ENCODE results near the gene PALS2. TPM values are rescaled to one million over a fixed set of nuclear protein-coding genes. Genes with fewer than 3 reads are reported as not detected.

PALS2 gene
- total RNA-seq, 1 experiment from 2014 or later = 42.4 TPM

DNA sequence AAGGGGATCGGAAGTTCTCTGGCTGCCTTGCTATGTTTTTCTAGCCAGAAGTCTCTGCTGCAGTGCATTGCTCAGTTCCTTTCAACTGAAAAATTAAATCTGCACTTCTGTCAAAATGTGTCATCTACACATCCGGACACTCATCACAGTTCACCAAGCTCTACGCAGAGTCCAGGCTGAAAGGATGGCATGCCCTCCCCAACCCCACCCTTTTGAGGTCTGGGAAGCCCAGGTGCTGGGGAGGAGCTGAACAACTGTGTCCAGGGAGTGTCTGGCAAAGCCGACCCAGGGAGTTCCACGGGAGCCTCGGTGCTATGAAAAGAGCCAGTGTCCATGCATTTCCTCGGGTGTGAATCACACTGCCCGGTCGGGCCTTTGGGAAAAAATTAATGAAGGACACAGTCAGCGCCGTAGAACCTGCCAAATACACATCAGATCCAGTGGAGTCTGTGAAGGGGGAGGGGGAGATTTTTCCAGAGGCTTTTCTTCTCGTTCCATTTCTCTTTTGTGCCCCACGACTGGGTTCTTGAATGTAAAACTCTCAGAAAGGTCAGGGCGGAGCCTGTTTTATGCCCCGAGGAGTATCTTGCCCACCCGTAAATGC is 757 bp upstream of the PALS2 start:
- intact Hi-C loops (cut with micrococcal nuclease; ENCODE audit: unreplicated experiment) = loop anchor here (2.0 to 10.0 kb wide), 8 partner anchors 94 to 1098 kb away; partner anchors contain the start of genes CYCS, FAM221A, IGF2BP3 and OSBPL3
- TF ChIP-seq EZH2 (IDR thresholded peaks at IDR 0.05; ENCODE audit: low read depth) = no peak
- TF ChIP-seq, protein P1, sequence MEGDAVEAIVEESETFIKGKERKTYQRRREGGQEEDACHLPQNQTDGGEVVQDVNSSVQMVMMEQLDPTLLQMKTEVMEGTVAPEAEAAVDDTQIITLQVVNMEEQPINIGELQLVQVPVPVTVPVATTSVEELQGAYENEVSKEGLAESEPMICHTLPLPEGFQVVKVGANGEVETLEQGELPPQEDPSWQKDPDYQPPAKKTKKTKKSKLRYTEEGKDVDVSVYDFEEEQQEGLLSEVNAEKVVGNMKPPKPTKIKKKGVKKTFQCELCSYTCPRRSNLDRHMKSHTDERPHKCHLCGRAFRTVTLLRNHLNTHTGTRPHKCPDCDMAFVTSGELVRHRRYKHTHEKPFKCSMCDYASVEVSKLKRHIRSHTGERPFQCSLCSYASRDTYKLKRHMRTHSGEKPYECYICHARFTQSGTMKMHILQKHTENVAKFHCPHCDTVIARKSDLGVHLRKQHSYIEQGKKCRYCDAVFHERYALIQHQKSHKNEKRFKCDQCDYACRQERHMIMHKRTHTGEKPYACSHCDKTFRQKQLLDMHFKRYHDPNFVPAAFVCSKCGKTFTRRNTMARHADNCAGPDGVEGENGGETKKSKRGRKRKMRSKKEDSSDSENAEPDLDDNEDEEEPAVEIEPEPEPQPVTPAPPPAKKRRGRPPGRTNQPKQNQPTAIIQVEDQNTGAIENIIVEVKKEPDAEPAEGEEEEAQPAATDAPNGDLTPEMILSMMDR (conservative IDR thresholded peaks at IDR 0.05) = no peak
- H4K20me1 ChIP-seq (ENCODE audit: insufficient read depth) = peaks cover 26% of the 10 kb centered on the region
- H3K9me3 ChIP-seq (ENCODE audit: insufficient read depth, low read depth) = no peaks in the 10 kb centered on the region
- peaks cover 24% of the 10 kb centered on the region for H3K4me1 ChIP-seq (replicated peaks; ENCODE audit: insufficient read depth)
- no peaks in the 10 kb centered on the region for H3K27me3 ChIP-seq (ENCODE audit: insufficient read depth, low read depth)
- H3K4me2 ChIP-seq = peak overlapping the region; percentile 84
- peaks cover 37% of the 10 kb centered on the region for H3K79me2 ChIP-seq (ENCODE audit: low read depth)
- DNase-seq = peak; percentile 66 to 80
- BruUV-seq (replicated peaks) = TSS peak; percentile 52
- H2AFZ ChIP-seq = peak overlapping the region; percentile 97
- H3K9me2 ChIP-seq (ENCODE audit: insufficient read depth) = no peaks in the 10 kb centered on the region
- peak overlapping the region; percentile 71 for H3K4me3 ChIP-seq
- peaks cover 11% of the 10 kb centered on the region; the same call in 1 of the 2 replicates for H3F3A ChIP-seq (ENCODE audit: insufficient read depth, low read depth)
- ChIA-PET POLR2A (ENCODE audit: unreplicated experiment) (interaction anchor here (0.6 to 0.7 kb wide), 5 partner anchors 157 to 1095 kb away, joined by 3 to 9 read pairs (median 4); no protein-coding TSS in a partner anchor), CTCF (interaction anchor here (0.5 to 0.9 kb wide), 4 partner anchors 94 to 521 kb away, joined by 3 to 8 read pairs (median 4); no protein-coding TSS in a partner anchor)
- H3K27ac ChIP-seq = peak overlapping the region; percentile 46
- no peaks in the 10 kb centered on the region for H3K36me3 ChIP-seq (ENCODE audit: low read depth)

DNA sequence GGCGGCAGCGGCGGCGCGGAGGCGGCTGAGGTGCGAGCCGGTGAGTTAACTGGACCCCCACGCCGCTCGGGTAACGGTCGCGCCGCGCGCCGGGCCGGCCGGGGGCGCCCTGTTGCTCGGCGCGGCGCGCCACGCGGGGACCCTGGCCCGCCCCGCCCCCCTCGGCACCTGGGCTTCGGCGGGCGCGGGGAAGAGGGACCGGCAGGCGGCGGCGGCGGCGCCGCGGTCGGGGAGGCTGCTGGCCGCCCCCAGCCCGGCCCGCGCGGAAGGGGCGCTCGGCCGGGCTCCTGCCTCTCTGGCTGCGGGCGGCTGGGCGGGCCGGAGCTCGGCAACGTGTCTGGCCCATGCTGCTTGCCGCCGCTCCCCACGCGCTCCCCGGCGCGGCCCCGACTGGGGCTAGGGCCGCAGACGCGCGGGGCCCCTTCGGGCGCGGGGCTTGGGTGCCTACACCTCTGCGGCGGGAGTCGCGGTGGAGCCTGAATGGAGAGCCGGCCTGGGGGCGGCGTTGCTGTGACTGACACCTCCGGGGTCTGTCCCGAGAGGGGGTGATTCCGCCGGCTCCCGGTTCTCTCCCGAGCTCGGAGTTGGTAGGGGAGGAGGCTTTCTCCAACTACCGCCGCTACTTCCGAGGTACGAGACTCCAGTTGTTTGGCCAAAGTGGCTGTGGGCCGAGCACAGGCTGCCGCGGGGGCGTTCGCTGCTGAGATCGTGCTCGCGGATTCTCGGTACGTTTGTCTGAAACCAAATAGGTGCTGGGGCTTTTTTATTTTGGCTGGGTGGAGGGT is 494 bp downstream of the PALS2 start:
- Histone ChIP-seq H3K4me3 (peak overlapping the region; percentile 71), H4K20me1 (ENCODE audit: insufficient read depth) (peaks cover 27% of the 10 kb centered on the region), H3K4me1 (replicated peaks; ENCODE audit: insufficient read depth) (peaks cover 24% of the 10 kb centered on the region), H2AFZ (peak overlapping the region; percentile 92), H3K36me3 (ENCODE audit: low read depth) (no peaks in the 10 kb centered on the region), H3K9me2 (ENCODE audit: insufficient read depth) (no peaks in the 10 kb centered on the region), H3K27me3 (ENCODE audit: insufficient read depth, low read depth) (no peaks in the 10 kb centered on the region), H3K9me3 (ENCODE audit: insufficient read depth, low read depth) (no peaks in the 10 kb centered on the region), H3K27ac (peak overlapping the region; percentile 1; the same call in 1 of the 2 replicates), H3F3A (ENCODE audit: insufficient read depth, low read depth) (peaks cover 11% of the 10 kb centered on the region; the same call in 1 of the 2 replicates), H3K79me2 (ENCODE audit: low read depth) (peaks cover 50% of the 10 kb centered on the region), H3K4me2 (peak overlapping the region; percentile 95)
- peak; percentile 59 to 61 for DNase-seq
- intact Hi-C loops (cut with micrococcal nuclease; ENCODE audit: unreplicated experiment) = loop anchor here (2.0 to 10.0 kb wide), 8 partner anchors 95 to 1099 kb away; partner anchors contain the start of genes CYCS, FAM221A, IGF2BP3 and OSBPL3
- BruUV-seq (replicated peaks) = no TSS peak
- TF ChIP-seq, protein P1 (conservative IDR thresholded peaks at IDR 0.05) = no peak
- no peak for TF ChIP-seq EZH2 (IDR thresholded peaks at IDR 0.05; ENCODE audit: low read depth)
- ChIA-PET POLR2A (ENCODE audit: unreplicated experiment) (interaction anchor here (0.6 to 0.7 kb wide), 3 partner anchors 338 to 860 kb away, joined by 4 to 5 read pairs (median 4); no protein-coding TSS in a partner anchor), CTCF (interaction anchor here (0.6 to 0.7 kb wide), 3 partner anchors 239 to 889 kb away, joined by 3 to 5 read pairs (median 3); no protein-coding TSS in a partner anchor)

DNA sequence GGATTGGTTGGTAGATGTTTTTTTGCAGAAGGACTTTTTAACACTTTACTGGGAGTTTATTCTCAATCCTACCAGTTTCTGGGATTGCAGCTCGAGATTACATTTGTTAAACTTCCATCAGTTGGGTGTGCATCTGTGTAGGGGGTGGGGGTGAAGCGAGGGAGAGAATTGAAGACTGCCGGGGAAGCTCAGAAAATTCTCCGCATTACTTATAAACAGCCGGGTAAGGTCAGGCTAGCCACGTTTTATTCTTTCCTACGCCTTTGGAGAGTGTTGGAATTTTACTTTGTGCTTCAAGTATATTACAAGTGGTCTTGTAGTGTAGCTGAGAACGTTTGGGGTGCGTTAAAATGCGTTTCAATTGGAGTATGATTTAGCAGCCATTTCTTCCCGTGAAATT is 1.1 kb downstream of the PALS2 start:
- H3K27ac ChIP-seq = peak overlapping the region; percentile 1; the same call in 1 of the 2 replicates
- DNase-seq = no peak
- TF ChIP-seq EZH2 (IDR thresholded peaks at IDR 0.05; ENCODE audit: low read depth) = no peak
- TF ChIP-seq, protein P1 (conservative IDR thresholded peaks at IDR 0.05) = no peak
- peaks cover 30% of the 10 kb centered on the region for H3K4me1 ChIP-seq (replicated peaks; ENCODE audit: insufficient read depth)
- H3K4me2 ChIP-seq = peak overlapping the region; percentile 95
- H3K9me3 ChIP-seq (ENCODE audit: insufficient read depth, low read depth) = no peaks in the 10 kb centered on the region
- intact Hi-C loops (cut with micrococcal nuclease; ENCODE audit: unreplicated experiment) = loop anchor here (5.0 to 10.0 kb wide), 7 partner anchors 148 to 1100 kb away; partner anchors contain the start of genes CYCS, FAM221A, IGF2BP3 and OSBPL3
- TSS peak; percentile 60 for BruUV-seq (replicated peaks)
- H3K36me3 ChIP-seq (ENCODE audit: low read depth) = no peaks in the 10 kb centered on the region
- H3K79me2 ChIP-seq (ENCODE audit: low read depth) = peaks cover 56% of the 10 kb centered on the region
- H4K20me1 ChIP-seq (ENCODE audit: insufficient read depth) = peaks cover 27% of the 10 kb centered on the region
- H3K4me3 ChIP-seq = peak overlapping the region; percentile 67
- POLR2A ChIA-PET (ENCODE audit: unreplicated experiment) = no interaction called here
- CTCF ChIA-PET = interaction anchor here (0.6 to 0.7 kb wide), 3 partner anchors 238 to 889 kb away, joined by 3 to 5 read pairs (median 3); no protein-coding TSS in a partner anchor
- H3K27me3 ChIP-seq (ENCODE audit: insufficient read depth, low read depth) = no peaks in the 10 kb centered on the region
- H2AFZ ChIP-seq = peak overlapping the region; percentile 92
- H3F3A ChIP-seq (ENCODE audit: insufficient read depth, low read depth) = peaks cover 11% of the 10 kb centered on the region; the same call in 1 of the 2 replicates
- H3K9me2 ChIP-seq (ENCODE audit: insufficient read depth) = no peaks in the 10 kb centered on the region

Measured in PC-9 (cell line).